ENCODE measurements around the gene NEK2. TPM values are rescaled to one million over a fixed set of nuclear protein-coding genes. Genes with fewer than 3 reads are reported as not detected.

Gene NEK2
- total RNA-seq, 1 experiment from 2014 or later: 17.6 TPM

GRCh38 chr1:211644653-211645052, 30.8 kb downstream of the NEK2 start:
- Mint-ChIP-seq H3K27me3 (ENCODE audit: low read depth) (no peaks in the 10 kb centered on the region; the same call in 1 of the 2 replicates), H3K9me3 (no peaks in the 10 kb centered on the region), H3K36me3 (ENCODE audit: insufficient read depth in 1 of 3, low read depth in 3 of 3) (no peaks in the 10 kb centered on the region), H3K27ac (no peak overlapping the region), H3K4me1 (peaks cover 12 to 15% of the 10 kb centered on the region in 2 experiments), H3K4me3 (no peak overlapping the region)
- Histone ChIP-seq H3K18ac (ENCODE audit: insufficient read length, low read depth, low read length) (no peak overlapping the region), H2BK120ac (ENCODE audit: low read depth, low read length, poor library complexity, severe bottlenecking) (no peak overlapping the region), H3K79me1 (ENCODE audit: insufficient read depth, low read depth, low read length, poor library complexity, severe bottlenecking) (no peaks in the 10 kb centered on the region), H3K27ac (ENCODE audit: insufficient read length, low read depth, low read length) (no peak overlapping the region), H3K4ac (ENCODE audit: low read depth, low read length) (no peak overlapping the region), H2BK12ac (ENCODE audit: insufficient read length, low read depth, low read length) (no peak overlapping the region), H4K91ac (ENCODE audit: insufficient read length, low read depth, low read length) (no peak overlapping the region), H4K8ac (replicated peaks; ENCODE audit: insufficient read length, low read depth, low read length) (no peak overlapping the region), H3K4me2 (ENCODE audit: insufficient read depth, insufficient read length, low read length) (no peak overlapping the region), H2AFZ (ENCODE audit: low read length) (no peak overlapping the region), H2BK5ac (ENCODE audit: insufficient read length, low read length) (no peak overlapping the region), H3K27me3 (ENCODE audit: insufficient read depth, low read length) (no peaks in the 10 kb centered on the region), H3K9me3 (ENCODE audit: control insufficient read depth, low read depth, low read length) (no peaks in the 10 kb centered on the region), H3K23ac (ENCODE audit: insufficient read length, low read depth, low read length) (no peak overlapping the region), H3T11ph (ENCODE audit: low read length) (no peak overlapping the region), H2BK20ac (ENCODE audit: low read depth, low read length, poor library complexity, severe bottlenecking) (no peak overlapping the region), H2BK15ac (ENCODE audit: low read depth, low read length) (no peak overlapping the region), H4K20me1 (ENCODE audit: control insufficient read depth, insufficient read depth, insufficient read length) (no peaks in the 10 kb centered on the region), H3K79me2 (ENCODE audit: insufficient read depth, low read length) (no peaks in the 10 kb centered on the region), H4K5ac (ENCODE audit: insufficient read length, low read depth, low read length) (no peak overlapping the region), H2AK5ac (ENCODE audit: insufficient read length, low read length) (no peak overlapping the region), H3K56ac (ENCODE audit: insufficient read length, low read depth, low read length) (no peak overlapping the region), H3K23me2 (ENCODE audit: insufficient read length, low read depth, low read length, poor library complexity, severe bottlenecking) (no peaks in the 10 kb centered on the region), H3K9ac (ENCODE audit: extremely low read depth, insufficient read length, low read length) (no peak overlapping the region), H3K14ac (ENCODE audit: insufficient read depth, low read length) (no peak overlapping the region), H3K4me1 (ENCODE audit: insufficient read depth, low read length) (no peaks in the 10 kb centered on the region)
- no CpG with 5 or more reads among the region's 2 CpGs for WGBS (ENCODE audit: extremely low coverage, insufficient read length, low lambda C conversion rate)
- TF ChIP-seq CTCF (conservative IDR thresholded peaks at IDR 0.05): no peak
- no peak for DNase-seq
